ENCODE data around the gene LSM4. TPM values are rescaled to one million over a fixed set of nuclear protein-coding genes. Genes with fewer than 3 reads are reported as not detected.

The LSM4 gene
- total and polyA plus RNA-seq, 2 of the 4 experiments (the other 2 are of a cell fraction) = 44.8 to 118 TPM

- no peak for TF ChIP-seq POLR2A (IDR thresholded peaks at IDR 0.05; ENCODE audit: low read depth, low read length)
Measured at GRCh38 chr19:18317961-18318800, 4.7 kb downstream of the LSM4 start (continued).

GRCh38 chr19:18313398-18313797, 9.5 kb downstream of the LSM4 start:
- DNase-seq (no peak), ATAC-seq (ENCODE audit: low read depth) (no peak)
- Histone ChIP-seq H3K4ac (ENCODE audit: low read depth, low read length) (0 out of 2 replicates have a peak overlapping the region, but pooled peaks have one; percentile 35), H3K18ac (ENCODE audit: low read depth, low read length) (no peak overlapping the region), H3K9ac (ENCODE audit: low read depth, low read length) (no peak overlapping the region), H2AK5ac (ENCODE audit: low read depth, low read length) (no peak overlapping the region), H3K27me3 (ENCODE audit: control insufficient read depth, insufficient read depth, low read length) (no peaks in the 10 kb centered on the region), H3K56ac (ENCODE audit: extremely low read depth, insufficient read depth, low read length) (no peak overlapping the region), H3K79me1 (ENCODE audit: low read depth in 1 of 2, low read length in 2 of 2) (peaks cover 19 to 55% of the 10 kb centered on the region in 2 experiments), H2BK15ac (ENCODE audit: low read depth, low read length) (no peak overlapping the region), H2AK9ac (replicated peaks; ENCODE audit: low read depth, low read length, poor library complexity) (no peak overlapping the region), H3K36me3 (ENCODE audit: control insufficient read depth, insufficient read depth, low read length) (peaks cover 38% of the 10 kb centered on the region), H2BK5ac (ENCODE audit: low read depth, low read length, poor library complexity, severe bottlenecking) (no peak overlapping the region), H3K9me3 (ENCODE audit: control insufficient read depth, insufficient read depth, low read length) (no peaks in the 10 kb centered on the region), H3K4me2 (ENCODE audit: low read depth, low read length) (no peak overlapping the region), H4K91ac (ENCODE audit: insufficient read depth, low read depth, low read length) (no peak overlapping the region), H3K9me1 (ENCODE audit: insufficient read depth, low read length) (0 out of 2 replicates have a peak, but pooled peaks cover 3% of the 10 kb centered on the region), H4K5ac (ENCODE audit: low read depth, low read length) (no peak overlapping the region; the same call in 1 of the 2 replicates), H3K27ac (ENCODE audit: insufficient read depth, low read length) (no peak overlapping the region; the same call in 1 of the 2 replicates), H2AFZ (replicated peaks; ENCODE audit: low read length, poor library complexity) (no peak overlapping the region), H3K4me3 (ENCODE audit: insufficient read depth, low read depth, low read length) (no peak overlapping the region), H3K14ac (replicated peaks; ENCODE audit: low read depth, low read length) (no peak overlapping the region), H3K23ac (ENCODE audit: low read depth, low read length) (peak overlapping the region; percentile 73; the same call in 1 of the 2 replicates), H2BK20ac (ENCODE audit: low read depth, low read length) (no peak overlapping the region), H2BK120ac (ENCODE audit: low read depth, low read length) (no peak overlapping the region), H3K4me1 (ENCODE audit: control insufficient read depth, insufficient read depth, low read length) (peaks cover 2% of the 10 kb centered on the region; the same call in 1 of the 2 replicates), H4K20me1 (ENCODE audit: insufficient read depth, low read length) (0 out of 2 replicates have a peak, but pooled peaks cover 2% of the 10 kb centered on the region), H4K8ac (ENCODE audit: low read depth in 2 of 2, low read length in 2 of 2) (no peak overlapping the region)
- no CpG with 5 or more reads among the region's 3 CpGs for WGBS, 2 experiments (ENCODE audit: extremely low coverage in 2 of 2, insufficient read length in 1 of 2)
- in situ Hi-C loops (cut with MboI; ENCODE audit: low sequenced_read_pairs) (no loop called here), dilution Hi-C loops (cut with HindIII; ENCODE audit: low sequenced_read_pairs, unreplicated experiment) (no loop called here), intact Hi-C loops (cut with micrococcal nuclease) (no loop called here)
- CTCF ChIA-PET = no interaction called here
- POLR2A ChIA-PET (ENCODE audit: unreplicated experiment) = no interaction called here
- BruUV-seq (replicated peaks) = no TSS peak
- TF ChIP-seq SMC3 (IDR thresholded peaks at IDR 0.05; ENCODE audit: low read depth, low read length) = no peak
- TF ChIP-seq MXI1 (IDR thresholded peaks at IDR 0.05; ENCODE audit: borderline replicate concordance, low read depth, low read length) = no peak
- TF ChIP-seq CHD1 (IDR thresholded peaks at IDR 0.05; ENCODE audit: low read depth, low read length) = no peak
- TF ChIP-seq RCOR1 (IDR thresholded peaks at IDR 0.05; ENCODE audit: insufficient replicate concordance, low read length) = no peak
- TF ChIP-seq ELK1 (IDR thresholded peaks at IDR 0.05; ENCODE audit: borderline replicate concordance, low read depth, low read length) = no peak
- TF ChIP-seq RFX5 (IDR thresholded peaks at IDR 0.05; ENCODE audit: low read depth, low read length) = no peak
- no peak for TF ChIP-seq NFE2L2 (IDR thresholded peaks at IDR 0.05; ENCODE audit: low read depth, low read length)
- TF ChIP-seq USF2 (IDR thresholded peaks at IDR 0.05; ENCODE audit: low read depth, low read length) = no peak
- TF ChIP-seq MAZ (IDR thresholded peaks at IDR 0.05; ENCODE audit: borderline replicate concordance, low read depth, low read length) = no peak
- TF ChIP-seq CTCF (conservative IDR thresholded peaks at IDR 0.05; ENCODE audit: low read depth, low read length) = no peak
- no peak for TF ChIP-seq CEBPB (IDR thresholded peaks at IDR 0.05; ENCODE audit: low read depth, low read length)

All from IMR-90 (cell line).